ENCODE measurements around the gene TNS1. TPM values are rescaled to one million over a fixed set of nuclear protein-coding genes. Genes with fewer than 3 reads are reported as not detected.

TNS1 gene
- total and polyA plus RNA-seq, 2 donors (not counting 1 experiment from before 2014, with no cell fraction given): 0.10 to 0.86 TPM

DNA sequence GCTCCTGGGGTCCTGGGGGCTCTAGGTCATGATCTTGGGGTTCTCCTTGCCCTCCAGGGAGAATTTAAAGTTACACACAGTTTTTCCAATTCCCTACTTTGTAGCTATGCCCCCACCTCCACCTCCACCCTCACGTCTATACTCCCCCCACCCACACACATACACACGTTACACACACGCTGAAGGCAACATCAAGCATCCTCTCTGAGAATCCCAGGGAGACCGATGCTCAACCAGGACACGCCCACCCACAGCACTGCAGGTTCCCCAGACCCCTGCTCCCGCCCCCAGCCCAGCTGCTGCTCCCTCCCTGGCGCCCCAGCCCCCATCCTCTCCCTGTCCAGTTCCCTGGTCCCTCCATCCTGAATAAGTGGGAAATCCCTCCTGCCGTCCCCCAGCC, 6.4 kb upstream of the TNS1 start:
- CTCF ChIA-PET: no interaction called here

More for the DNA sequence above, 6.4 kb upstream of the TNS1 start:
- ATAC-seq (ENCODE audit: low read depth): no peak
- Histone ChIP-seq H3K9me3 (ENCODE audit: control extremely low read depth in 1 of 3, control insufficient read depth in 2 of 3, insufficient read depth in 1 of 3, low read length in 2 of 3) (peaks cover 0 to 5% (median 0%) of the 10 kb centered on the region in 3 donors), H2AFZ (ENCODE audit: insufficient read depth, low read depth, low read length, poor library complexity, severe bottlenecking) (no peak overlapping the region), H3K4me1 (ENCODE audit: control insufficient read depth in 2 of 2, insufficient read depth in 2 of 2, low read length in 2 of 2) (peaks cover 14 to 20% of the 10 kb centered on the region in 2 donors), H4K20me1 (ENCODE audit: control insufficient read depth, insufficient read depth, low read length, poor library complexity, severe bottlenecking) (no peaks in the 10 kb centered on the region), H3K4me3 (ENCODE audit: control extremely low read depth in 1 of 5, extremely low read depth in 1 of 5, insufficient read depth in 1 of 5, low read depth in 2 of 5, low read length in 4 of 5) (no peak overlapping the region), H3K4me2 (replicated peaks; ENCODE audit: low read depth, low read length, poor library complexity, severe bottlenecking) (peak overlapping the region; percentile 87), H3K27ac (ENCODE audit: low read length in 2 of 2) (no peak overlapping the region), H3K9ac (ENCODE audit: low read length) (no peak overlapping the region), H3K27me3 (replicated peaks in 1 of 4; ENCODE audit: control extremely low read depth in 1 of 4, control insufficient read depth in 3 of 4, insufficient read depth in 4 of 4, low read length in 3 of 4) (peaks cover 0 to 28% (median 16%) of the 10 kb centered on the region in 4 experiments), H3K79me2 (ENCODE audit: control insufficient read depth, insufficient read depth, low read length) (no peaks in the 10 kb centered on the region), H3K36me3 (replicated peaks in 1 of 2; ENCODE audit: control extremely low read depth in 1 of 2, control insufficient read depth in 1 of 2, extremely low read depth in 1 of 2, insufficient read depth in 2 of 2, low read length in 1 of 2) (no peaks in the 10 kb centered on the region)
- WGBS (ENCODE audit: insufficient coverage): 9% methylated on average over 6 of the region's 8 CpGs
- Mint-ChIP-seq H3K4me3 (peak overlapping the region; percentile 60), H3K4me1 (peaks cover 12% of the 10 kb centered on the region), H3K27ac (no peak overlapping the region), H3K27me3 (peaks cover 57% of the 10 kb centered on the region), H3K9me3 (ENCODE audit: insufficient read depth) (no peaks in the 10 kb centered on the region)
- intact Hi-C loops (cut with micrococcal nuclease): no loop called here
- TF ChIP-seq, protein P1, sequence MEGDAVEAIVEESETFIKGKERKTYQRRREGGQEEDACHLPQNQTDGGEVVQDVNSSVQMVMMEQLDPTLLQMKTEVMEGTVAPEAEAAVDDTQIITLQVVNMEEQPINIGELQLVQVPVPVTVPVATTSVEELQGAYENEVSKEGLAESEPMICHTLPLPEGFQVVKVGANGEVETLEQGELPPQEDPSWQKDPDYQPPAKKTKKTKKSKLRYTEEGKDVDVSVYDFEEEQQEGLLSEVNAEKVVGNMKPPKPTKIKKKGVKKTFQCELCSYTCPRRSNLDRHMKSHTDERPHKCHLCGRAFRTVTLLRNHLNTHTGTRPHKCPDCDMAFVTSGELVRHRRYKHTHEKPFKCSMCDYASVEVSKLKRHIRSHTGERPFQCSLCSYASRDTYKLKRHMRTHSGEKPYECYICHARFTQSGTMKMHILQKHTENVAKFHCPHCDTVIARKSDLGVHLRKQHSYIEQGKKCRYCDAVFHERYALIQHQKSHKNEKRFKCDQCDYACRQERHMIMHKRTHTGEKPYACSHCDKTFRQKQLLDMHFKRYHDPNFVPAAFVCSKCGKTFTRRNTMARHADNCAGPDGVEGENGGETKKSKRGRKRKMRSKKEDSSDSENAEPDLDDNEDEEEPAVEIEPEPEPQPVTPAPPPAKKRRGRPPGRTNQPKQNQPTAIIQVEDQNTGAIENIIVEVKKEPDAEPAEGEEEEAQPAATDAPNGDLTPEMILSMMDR (IDR thresholded peaks at IDR 0.05): no peak
- TF ChIP-seq EZH2 (IDR thresholded peaks at IDR 0.05; ENCODE audit: borderline replicate concordance, insufficient read depth, low read depth, low read length, poor library complexity, severe bottlenecking): no peak
- no peak for DNase-seq
- POLR2A ChIA-PET: no interaction called here

Measured in B cell (primary cell).